Measurements from ENCODE around the gene ANKS1B.

Gene ANKS1B

DNA sequence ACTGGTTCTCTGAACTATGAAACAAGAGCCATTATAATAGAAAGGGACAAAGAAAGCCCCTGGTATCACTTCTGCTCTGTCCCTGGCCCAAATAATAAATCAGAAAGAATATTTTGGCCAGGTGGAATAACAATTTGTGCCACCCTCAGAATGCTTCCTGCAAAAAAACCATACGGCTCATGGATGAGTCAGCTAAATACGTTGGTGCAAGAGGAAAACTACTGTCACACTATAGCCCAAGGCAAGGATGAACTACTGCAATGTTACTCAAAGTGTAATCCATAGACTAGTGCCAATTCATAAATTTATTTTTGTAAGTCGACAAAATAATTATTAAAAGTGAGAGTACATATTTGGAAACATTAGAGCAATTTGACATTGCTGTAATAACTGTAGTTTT lies 68.2 kb downstream of the ANKS1B start:
- Histone ChIP-seq H3K4me3 (ENCODE audit: low read length, poor library complexity, severe bottlenecking) (no peak overlapping the region), H3K36me3 (ENCODE audit: insufficient read depth, low read length) (no peaks in the 10 kb centered on the region), H3K9me3 (ENCODE audit: insufficient read depth, low read depth, low read length) (no peaks in the 10 kb centered on the region), H3K9me2 (replicated peaks; ENCODE audit: low read depth, low read length) (no peaks in the 10 kb centered on the region), H3K4me1 (ENCODE audit: insufficient read depth, low read length, poor library complexity, severe bottlenecking) (no peaks in the 10 kb centered on the region), H3F3A (ENCODE audit: low read depth) (no peaks in the 10 kb centered on the region), H3K27me3 (ENCODE audit: insufficient read depth, low read length, poor library complexity, severe bottlenecking) (no peaks in the 10 kb centered on the region), H3K79me2 (ENCODE audit: insufficient read depth, low read length) (no peaks in the 10 kb centered on the region), H3K4me2 (ENCODE audit: low read depth, low read length, poor library complexity, severe bottlenecking) (no peak overlapping the region), H3K9ac (ENCODE audit: low read depth, low read length, poor library complexity, severe bottlenecking) (no peak overlapping the region), H2AFZ (ENCODE audit: low read length) (no peak overlapping the region), H4K20me1 (ENCODE audit: insufficient read depth, low read length, poor library complexity, severe bottlenecking) (no peaks in the 10 kb centered on the region)
- TF ChIP-seq EZH2phosphoT487 (IDR thresholded peaks at IDR 0.05; ENCODE audit: borderline replicate concordance) = no peak
- TF ChIP-seq, protein P1, sequence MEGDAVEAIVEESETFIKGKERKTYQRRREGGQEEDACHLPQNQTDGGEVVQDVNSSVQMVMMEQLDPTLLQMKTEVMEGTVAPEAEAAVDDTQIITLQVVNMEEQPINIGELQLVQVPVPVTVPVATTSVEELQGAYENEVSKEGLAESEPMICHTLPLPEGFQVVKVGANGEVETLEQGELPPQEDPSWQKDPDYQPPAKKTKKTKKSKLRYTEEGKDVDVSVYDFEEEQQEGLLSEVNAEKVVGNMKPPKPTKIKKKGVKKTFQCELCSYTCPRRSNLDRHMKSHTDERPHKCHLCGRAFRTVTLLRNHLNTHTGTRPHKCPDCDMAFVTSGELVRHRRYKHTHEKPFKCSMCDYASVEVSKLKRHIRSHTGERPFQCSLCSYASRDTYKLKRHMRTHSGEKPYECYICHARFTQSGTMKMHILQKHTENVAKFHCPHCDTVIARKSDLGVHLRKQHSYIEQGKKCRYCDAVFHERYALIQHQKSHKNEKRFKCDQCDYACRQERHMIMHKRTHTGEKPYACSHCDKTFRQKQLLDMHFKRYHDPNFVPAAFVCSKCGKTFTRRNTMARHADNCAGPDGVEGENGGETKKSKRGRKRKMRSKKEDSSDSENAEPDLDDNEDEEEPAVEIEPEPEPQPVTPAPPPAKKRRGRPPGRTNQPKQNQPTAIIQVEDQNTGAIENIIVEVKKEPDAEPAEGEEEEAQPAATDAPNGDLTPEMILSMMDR (conservative IDR thresholded peaks at IDR 0.05; ENCODE audit: low read length) = no peak

DNA sequence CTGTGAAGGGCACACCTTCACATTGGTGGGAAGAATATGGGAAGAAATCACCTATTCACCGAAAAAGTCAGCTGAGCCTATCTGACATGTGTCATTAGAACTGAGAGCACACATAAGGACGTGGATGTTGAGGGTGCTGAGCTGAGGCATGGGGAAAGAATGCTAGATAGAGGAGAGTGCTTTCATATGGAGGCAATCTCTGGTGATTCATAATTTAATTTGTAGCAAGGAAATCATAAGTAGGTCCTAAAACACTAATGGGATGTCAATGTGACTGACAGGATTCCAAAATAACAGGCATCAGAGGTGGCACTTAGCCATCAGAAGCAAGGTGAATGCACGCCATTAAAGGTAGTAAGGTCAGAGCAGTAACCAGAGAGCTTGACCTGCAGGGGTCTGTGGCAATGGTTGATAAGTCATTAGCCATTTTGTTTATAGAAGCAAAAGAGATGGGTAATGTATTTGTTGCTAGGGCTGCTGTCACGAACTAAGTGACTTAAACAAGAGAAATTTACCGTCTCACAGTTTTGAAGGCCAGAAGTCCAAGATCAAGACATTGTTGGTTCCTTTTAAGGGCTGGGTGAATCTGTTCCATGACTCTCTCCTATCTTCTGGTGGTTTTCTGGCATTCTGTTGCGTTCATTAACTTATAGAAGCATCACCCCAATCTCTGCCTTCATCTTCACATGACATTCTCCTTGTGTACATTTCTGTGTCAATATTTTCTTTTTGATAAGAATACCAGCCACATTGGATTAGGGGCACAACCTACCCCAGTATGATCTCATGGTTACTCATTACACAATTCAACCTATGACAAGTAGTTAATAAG lies 69.3 kb downstream of the ANKS1B start:
- no peaks in the 10 kb centered on the region for H3K36me3 ChIP-seq (ENCODE audit: insufficient read depth, low read length)
- no peaks in the 10 kb centered on the region for H3K79me2 ChIP-seq (ENCODE audit: insufficient read depth, low read length)
- H3F3A ChIP-seq (ENCODE audit: low read depth) = no peaks in the 10 kb centered on the region
- TF ChIP-seq, protein P1 (conservative IDR thresholded peaks at IDR 0.05; ENCODE audit: low read length) = no peak
- TF ChIP-seq EZH2phosphoT487 (IDR thresholded peaks at IDR 0.05; ENCODE audit: borderline replicate concordance) = no peak
- no peaks in the 10 kb centered on the region for H3K4me1 ChIP-seq (ENCODE audit: insufficient read depth, low read length, poor library complexity, severe bottlenecking)
- no peak overlapping the region for H2AFZ ChIP-seq (ENCODE audit: low read length)
- no peaks in the 10 kb centered on the region for H3K27me3 ChIP-seq (ENCODE audit: insufficient read depth, low read length, poor library complexity, severe bottlenecking)
- H3K9me2 ChIP-seq (replicated peaks; ENCODE audit: low read depth, low read length) = no peaks in the 10 kb centered on the region
- H3K4me2 ChIP-seq (ENCODE audit: low read depth, low read length, poor library complexity, severe bottlenecking) = no peak overlapping the region
- H4K20me1 ChIP-seq (ENCODE audit: insufficient read depth, low read length, poor library complexity, severe bottlenecking) = no peaks in the 10 kb centered on the region
- no peaks in the 10 kb centered on the region for H3K9me3 ChIP-seq (ENCODE audit: insufficient read depth, low read depth, low read length)
- no peak overlapping the region for H3K9ac ChIP-seq (ENCODE audit: low read depth, low read length, poor library complexity, severe bottlenecking)
- no peak overlapping the region for H3K4me3 ChIP-seq (ENCODE audit: low read length, poor library complexity, severe bottlenecking)

DNA sequence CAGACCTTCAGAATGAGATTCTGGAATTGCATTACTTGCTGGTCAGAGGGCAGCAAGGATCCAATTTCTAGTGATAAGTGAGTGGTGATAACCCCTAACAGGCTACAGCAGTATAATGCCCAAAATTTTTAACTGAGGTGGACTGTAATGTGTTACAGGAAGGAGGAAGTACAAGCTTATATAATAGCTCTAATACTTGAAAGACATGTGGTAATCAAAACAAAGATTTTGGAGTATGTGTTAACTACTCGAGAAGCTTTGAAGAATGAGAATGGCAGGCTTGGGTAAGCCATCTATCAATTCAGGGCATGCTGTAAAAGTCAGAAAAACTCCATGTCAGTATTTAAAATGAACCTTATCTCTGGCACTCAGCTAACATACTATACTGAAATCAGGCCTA lies 70.5 kb downstream of the ANKS1B start:
- Histone ChIP-seq H3K79me2 (ENCODE audit: insufficient read depth, low read length) (no peaks in the 10 kb centered on the region), H3K4me2 (ENCODE audit: low read depth, low read length, poor library complexity, severe bottlenecking) (no peak overlapping the region), H2AFZ (ENCODE audit: low read length) (no peak overlapping the region), H3K4me3 (ENCODE audit: low read length, poor library complexity, severe bottlenecking) (no peak overlapping the region), H3K4me1 (ENCODE audit: insufficient read depth, low read length, poor library complexity, severe bottlenecking) (no peaks in the 10 kb centered on the region), H3K9me3 (ENCODE audit: insufficient read depth, low read depth, low read length) (no peaks in the 10 kb centered on the region), H3K27me3 (ENCODE audit: insufficient read depth, low read length, poor library complexity, severe bottlenecking) (no peaks in the 10 kb centered on the region), H4K20me1 (ENCODE audit: insufficient read depth, low read length, poor library complexity, severe bottlenecking) (no peaks in the 10 kb centered on the region), H3K36me3 (ENCODE audit: insufficient read depth, low read length) (no peaks in the 10 kb centered on the region), H3K9me2 (replicated peaks; ENCODE audit: low read depth, low read length) (no peaks in the 10 kb centered on the region), H3F3A (ENCODE audit: low read depth) (no peaks in the 10 kb centered on the region), H3K9ac (ENCODE audit: low read depth, low read length, poor library complexity, severe bottlenecking) (no peak overlapping the region)
- TF ChIP-seq, protein P1 (conservative IDR thresholded peaks at IDR 0.05; ENCODE audit: low read length) = no peak
- TF ChIP-seq EZH2phosphoT487 (IDR thresholded peaks at IDR 0.05; ENCODE audit: borderline replicate concordance) = no peak
